Cortex of kidney (tissue), 1 donor: ENCODE measurements around the gene ABCD1.

ENCODE experiments used
- DNase-seq: peaks from one replicate; lab custom pipeline; 2025; lab: John Stamatoyannopoulos, UW

Gene ABCD1

DNA sequence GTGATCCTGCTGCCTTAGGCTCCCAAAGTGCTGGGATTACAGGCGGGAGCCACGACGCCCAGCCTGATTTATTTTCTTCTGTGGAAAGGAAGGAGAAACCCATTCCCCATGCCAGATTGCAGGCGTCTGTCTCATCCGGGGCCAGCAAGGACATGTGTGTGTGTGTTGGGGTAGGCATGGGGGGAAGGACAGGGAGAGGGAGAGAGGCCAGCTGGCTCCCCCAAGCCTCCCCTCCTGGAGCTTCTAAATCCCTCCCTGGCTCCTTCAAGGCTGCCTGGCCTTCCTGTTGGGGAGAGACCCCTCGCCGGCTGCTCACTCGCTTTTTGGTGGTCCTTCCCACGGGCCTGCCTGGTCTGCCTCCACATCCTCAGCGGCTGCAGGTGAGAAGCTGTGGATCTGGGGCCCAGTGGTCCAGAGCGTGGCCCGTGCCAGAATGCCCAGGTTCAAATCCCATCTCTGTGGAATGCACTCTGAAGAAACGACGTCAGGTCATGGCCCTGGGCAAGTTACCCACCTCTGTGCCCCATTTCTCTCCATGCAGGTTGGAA is 38.0 kb downstream of the ABCD1 start:
- no peak for DNase-seq

DNA sequence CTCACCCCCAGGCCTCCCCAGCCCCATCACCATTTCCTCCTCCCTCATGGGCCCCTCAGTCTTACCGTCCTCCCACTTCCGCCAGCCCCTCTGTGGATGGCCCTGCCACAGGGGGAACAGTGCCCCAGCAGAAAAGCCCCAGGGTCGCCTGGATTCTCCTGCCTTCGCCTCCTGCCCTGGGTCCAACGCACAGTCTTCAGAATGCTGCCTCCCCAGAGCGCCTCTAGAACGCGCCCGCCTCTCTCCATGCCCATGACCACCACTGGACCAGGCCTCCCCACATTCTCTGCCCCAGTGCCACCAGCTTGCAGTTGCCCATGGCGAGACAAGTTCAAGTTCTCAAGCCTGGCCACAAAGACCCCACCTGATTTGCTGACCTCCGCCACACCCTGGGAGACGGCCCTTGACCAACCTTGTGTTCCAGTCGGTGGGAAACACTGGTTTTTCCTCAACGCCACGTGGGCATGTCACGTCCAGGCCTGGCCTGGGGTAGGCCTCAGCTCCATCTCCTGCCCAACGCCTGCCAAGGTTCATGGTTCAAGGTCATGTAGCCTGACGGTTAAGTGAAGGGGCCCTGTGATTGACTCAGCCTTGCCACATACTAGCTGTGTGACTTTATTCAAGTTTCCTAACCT is 38.8 kb downstream of the ABCD1 start:
- DNase-seq: no peak

DNA sequence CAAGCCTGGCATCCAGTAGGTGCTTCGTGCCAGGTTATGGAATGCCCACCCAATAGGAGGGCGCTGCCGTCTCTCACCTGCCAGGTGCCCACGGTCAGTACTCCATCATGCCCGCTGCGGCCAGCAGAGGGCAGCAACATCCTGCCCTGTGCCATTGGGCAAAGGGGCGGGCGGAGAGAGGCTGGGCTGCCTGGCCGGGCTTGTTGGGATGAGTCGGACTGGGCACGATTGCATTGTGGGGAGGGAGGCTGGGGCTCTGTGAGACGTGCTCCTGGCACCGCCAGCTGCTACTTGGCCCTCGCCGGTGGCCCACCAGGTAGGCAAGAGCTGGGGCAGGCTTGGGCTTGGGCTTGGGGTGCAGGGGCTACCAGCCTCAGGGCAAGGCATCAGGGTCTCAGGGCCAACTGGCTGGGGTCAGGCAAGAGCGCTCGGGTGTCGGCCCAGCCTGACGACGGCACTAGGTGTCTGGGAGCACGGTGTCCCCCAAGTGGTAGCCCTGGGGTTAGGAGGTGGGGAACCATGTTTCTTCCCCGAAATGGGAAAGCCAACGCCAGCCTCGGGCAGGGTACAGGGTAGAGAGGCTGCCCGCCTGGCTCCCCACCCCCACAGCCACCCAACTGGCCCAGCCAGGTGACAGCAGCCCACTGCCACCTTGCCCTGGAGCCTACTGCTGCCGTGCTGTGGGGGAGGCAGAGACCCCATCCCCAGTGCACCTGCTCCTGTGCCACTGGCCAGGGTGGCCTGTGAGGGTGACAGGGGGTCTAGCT is 39.5 kb downstream of the ABCD1 start, which contains the start of gene PLXNB3:
TSS of gene PLXNB3 (plus strand) at position 261 of the 767 bp plus-strand sequence. CDS start 1,287 bp downstream, outside the sequence.
- no peak for DNase-seq

DNA sequence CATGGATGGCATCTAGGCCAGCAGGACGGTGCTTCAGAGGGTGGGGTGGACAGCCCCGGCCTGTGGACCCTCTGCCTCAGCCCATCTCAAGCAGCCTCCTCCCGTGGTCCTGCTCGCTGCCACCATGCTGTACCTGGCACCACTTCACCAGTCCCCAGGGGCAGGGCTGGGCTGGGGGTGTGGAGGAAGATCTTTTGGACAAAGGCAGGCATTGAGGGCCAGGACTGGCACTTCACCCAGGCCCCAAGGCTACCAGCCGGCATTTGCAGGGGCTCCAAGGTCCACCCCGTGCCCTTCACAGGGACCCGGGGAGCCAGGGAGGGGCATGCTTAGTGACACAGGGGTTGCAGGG is 40.1 kb downstream of the ABCD1 start:
- DNase-seq: no peak

DNA sequence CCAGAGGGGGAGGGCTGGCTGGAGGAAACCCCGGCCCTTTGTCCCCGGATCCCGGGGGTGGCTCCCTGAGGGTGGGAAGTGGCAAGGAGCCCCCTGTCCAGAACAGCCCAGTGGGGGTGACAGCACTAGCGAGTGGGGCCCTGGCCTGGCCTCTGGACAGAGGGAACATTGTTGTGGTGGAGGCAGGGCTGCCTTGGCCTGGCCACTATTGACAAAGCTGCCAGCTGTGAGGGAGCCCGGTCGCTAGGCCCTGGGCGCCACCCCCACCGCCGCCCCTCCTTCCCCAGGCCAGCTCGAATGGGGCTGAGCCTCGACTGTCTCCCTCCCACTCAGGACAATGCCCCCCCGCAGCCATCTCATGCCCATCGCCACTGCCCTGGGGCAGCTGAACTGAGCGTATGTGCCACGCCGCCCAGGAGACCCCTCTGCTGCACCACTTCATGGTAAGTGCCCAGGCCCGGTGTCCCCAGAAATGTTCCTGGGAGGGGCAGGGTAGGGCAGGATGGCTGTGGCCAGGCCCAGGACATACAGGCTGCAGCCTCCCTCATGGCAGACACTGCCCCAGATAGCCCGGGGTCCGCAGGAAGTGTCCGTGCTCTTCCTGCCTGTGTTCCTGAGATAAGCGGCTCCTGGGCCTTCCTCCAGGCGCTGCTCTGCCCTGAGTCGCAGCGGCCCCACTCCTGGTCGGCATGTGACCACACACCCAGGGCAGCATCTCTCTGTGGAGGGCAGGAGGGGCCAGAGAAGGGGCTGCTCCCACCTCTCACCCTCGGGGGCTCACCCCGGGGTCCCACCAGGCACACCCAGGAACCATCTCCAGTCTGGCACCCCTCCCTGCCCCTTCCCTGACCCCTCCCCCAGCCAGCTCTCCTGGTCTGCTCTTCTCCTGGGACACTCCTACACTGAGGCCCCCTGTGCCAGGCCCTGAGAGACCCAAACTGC is 40.8 kb downstream of the ABCD1 start:
- DNase-seq: no peak

DNA sequence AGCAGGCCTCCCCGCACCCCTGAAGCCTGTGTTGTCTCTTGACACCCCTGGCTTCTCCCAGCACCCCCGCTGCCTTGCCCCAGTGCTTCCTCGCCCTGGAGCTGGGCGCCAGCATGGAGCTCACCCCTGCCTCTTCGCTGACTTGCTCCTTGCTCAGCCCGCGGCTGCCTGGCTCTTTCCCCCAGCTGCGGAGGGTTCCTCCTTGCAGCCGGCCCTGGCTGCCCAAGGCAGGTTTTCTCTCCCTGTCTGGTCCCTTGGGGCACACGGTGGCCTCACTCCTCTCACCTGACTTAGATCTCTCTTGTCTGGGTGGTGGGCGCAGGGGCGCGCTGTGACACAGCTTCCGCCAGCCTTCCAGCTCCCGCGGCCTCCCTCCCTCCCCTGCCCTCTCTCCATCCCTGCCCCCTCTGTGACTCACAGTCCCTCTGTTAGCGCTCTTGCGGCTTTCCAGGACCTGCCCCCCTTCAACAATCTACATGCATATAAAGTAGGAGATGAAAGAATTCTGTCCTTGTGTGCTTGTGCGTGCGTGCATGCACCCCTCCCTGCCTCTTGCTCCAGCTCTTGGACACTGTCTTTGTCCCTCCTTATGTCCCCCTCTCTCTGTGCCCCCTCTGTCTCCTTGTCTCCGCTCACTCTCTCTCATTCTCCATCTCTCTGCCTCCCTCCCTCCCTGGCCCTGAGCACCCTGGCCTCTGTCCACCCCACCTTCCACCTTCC is 41.6 kb downstream of the ABCD1 start:
- DNase-seq: no peak

DNA sequence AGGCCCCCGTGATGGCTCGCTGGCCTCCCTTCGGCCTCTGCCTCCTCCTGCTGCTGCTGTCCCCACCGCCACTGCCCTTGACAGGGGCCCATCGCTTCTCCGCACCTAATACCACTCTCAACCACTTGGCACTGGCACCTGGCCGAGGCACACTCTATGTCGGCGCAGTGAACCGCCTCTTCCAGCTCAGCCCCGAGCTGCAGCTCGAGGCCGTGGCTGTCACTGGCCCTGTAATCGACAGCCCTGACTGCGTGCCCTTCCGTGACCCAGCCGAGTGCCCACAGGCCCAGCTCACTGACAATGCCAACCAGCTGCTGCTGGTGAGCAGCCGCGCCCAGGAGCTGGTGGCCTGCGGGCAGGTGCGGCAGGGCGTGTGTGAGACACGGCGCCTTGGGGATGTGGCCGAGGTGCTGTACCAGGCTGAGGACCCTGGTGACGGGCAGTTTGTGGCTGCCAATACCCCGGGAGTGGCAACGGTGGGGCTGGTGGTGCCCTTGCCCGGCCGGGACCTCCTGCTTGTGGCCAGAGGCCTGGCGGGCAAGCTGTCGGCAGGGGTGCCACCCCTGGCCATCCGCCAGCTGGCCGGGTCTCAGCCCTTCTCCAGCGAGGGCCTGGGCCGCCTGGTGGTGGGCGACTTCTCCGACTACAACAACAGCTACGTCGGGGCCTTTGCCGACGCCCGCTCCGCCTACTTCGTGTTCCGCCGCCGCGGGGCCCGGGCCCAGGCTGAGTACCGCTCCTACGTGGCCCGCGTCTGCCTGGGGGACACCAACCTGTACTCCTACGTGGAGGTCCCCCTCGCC is 42.4 kb downstream of the ABCD1 start:
- DNase-seq: no peak

DNA sequence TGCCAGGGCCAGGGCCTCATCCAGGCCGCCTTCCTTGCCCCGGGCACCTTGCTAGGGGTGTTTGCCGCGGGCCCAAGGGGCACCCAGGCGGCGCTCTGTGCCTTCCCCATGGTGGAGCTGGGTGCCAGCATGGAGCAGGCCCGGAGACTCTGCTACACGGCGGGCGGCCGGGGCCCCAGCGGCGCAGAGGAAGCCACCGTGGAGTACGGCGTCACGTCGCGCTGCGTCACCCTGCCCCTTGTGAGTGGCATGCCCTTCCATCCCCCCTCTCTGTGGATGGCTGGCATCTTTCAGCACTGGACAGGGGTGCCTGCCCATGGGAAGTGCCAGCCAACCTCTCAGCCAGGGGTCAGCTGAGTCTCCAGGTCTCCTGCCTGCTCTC is 43.0 kb downstream of the ABCD1 start:
- DNase-seq: no peak

DNA sequence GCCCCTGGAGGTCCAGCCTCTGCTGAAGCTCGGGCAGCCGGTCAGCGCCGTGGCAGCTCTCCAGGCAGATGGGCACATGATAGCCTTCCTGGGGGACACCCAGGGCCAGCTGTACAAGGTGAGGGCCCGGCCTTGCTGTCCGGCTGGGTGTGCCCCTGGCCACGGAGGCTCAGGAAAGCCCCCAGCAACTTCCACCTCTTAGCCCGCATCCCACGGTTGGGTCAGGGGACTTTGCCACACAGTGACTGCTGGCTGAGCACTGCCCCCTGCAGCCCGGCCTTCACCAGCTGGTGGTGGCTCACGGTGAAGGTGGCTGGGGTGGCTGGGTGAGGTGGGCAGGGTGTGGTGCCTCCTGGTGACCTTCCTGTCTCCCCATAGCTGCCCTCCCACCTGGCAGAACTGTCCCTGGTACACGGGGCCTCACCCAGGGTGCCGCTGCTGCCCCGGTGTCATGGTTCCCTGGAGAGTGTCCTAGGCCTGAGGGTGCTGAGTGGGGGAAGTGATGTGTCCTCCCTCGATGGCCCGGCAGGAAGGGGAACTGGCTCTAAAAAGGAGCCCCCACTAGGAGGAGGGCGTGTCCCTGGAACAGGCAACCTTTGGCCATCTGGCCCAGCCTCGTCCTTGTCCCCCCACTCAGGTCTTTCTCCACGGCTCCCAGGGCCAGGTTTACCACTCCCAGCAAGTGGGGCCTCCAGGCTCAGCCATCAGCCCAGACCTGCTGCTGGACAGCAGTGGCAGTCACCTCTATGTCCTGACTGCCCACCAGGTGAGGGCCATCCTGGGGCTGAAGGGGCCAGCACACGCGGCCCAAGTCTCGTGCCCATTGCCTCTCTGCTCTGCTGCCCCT is 43.9 kb downstream of the ABCD1 start:
- DNase-seq: no peak

DNA sequence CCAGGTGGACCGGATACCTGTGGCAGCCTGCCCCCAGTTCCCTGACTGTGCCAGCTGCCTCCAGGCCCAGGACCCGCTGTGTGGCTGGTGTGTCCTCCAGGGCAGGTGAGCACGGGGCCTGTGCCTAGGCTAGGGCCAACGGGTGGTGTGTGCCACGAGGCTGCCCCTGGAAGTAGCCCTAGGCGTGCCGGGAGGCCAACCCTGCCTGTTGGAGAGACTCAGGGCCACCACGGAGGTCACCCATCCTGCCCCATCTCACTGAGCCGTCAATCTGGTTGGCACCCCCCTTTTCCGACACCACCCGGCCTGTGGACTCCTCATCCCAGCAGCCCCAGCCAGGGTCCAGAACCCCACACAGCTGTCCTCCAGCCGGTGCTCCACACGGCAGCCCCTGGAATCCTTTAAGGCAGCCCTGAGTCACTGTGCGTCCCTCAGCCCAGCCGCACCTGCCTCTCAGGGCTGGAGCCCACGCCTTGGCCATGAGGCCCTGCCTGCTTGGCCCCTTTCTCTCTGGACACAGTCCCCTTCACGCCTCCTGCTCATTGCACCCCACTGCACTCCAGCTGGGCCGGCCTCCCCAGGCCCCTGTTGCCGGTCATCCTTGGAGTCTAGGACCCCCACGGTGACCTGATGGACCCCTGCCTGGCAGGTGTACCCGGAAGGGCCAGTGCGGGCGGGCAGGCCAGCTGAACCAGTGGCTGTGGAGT is 44.7 kb downstream of the ABCD1 start:
- DNase-seq: no peak

DNA sequence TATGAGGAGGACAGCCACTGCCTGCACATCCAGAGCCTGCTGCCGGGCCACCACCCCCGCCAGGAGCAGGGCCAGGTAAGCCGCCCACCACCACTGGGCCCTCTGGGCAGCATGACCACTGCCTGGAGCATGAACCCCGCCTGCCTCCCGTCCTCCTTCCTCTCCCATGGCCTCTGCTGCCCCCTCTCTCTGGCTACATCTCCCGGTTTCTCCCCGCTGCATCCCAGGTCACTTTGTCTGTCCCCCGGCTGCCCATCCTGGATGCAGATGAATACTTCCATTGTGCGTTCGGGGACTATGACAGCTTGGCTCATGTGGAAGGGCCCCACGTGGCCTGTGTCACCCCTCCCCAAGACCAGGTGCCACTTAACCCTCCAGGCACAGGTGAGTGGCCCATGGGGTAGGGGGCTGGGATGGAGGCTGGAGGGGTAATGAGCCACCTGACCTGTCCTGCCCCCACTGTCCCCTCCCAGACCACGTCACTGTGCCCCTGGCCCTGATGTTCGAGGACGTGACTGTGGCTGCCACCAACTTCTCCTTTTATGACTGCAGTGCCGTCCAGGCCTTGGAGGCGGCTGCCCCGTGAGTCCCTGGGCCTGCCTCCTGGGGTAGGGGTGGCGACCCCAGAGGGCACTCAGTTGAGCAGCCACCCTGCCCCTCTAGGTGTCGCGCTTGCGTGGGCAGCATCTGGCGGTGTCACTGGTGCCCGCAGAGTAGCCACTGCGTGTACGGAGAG is 45.4 kb downstream of the ABCD1 start:
- no peak for DNase-seq

DNA sequence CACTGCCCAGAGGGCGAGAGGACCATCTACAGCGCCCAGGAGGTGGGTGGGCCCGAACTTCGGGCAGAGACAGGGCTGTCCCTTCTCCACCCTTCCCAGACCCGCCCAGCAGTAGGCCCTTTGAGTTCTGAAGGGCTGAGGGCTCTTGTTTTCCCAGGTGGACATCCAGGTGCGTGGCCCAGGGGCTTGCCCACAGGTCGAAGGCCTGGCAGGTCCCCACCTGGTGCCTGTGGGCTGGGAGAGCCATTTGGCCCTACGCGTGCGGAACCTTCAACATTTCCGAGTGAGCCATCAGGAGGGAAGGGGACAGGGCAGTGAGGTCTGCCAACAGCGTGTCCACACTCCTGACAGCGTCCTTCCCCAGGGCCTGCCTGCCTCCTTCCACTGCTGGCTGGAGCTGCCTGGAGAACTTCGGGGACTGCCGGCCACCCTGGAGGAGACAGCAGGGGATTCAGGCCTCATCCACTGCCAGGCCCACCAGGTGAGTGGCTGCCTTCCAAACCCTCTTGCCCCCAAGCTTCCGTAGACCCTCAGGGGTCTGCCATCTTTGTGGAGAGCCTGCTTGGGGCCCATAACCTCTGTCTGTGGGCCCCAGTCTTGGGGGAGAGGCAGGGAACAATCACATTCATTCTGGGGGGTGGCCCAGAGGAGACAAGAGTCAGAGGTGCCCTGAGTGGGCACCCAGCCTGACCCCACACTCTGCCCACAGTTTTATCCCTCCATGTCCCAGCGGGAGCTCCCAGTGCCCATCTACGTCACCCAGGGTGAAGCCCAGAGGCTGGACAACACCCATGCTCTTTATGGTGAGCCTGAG is 46.2 kb downstream of the ABCD1 start:
- DNase-seq: no peak

DNA sequence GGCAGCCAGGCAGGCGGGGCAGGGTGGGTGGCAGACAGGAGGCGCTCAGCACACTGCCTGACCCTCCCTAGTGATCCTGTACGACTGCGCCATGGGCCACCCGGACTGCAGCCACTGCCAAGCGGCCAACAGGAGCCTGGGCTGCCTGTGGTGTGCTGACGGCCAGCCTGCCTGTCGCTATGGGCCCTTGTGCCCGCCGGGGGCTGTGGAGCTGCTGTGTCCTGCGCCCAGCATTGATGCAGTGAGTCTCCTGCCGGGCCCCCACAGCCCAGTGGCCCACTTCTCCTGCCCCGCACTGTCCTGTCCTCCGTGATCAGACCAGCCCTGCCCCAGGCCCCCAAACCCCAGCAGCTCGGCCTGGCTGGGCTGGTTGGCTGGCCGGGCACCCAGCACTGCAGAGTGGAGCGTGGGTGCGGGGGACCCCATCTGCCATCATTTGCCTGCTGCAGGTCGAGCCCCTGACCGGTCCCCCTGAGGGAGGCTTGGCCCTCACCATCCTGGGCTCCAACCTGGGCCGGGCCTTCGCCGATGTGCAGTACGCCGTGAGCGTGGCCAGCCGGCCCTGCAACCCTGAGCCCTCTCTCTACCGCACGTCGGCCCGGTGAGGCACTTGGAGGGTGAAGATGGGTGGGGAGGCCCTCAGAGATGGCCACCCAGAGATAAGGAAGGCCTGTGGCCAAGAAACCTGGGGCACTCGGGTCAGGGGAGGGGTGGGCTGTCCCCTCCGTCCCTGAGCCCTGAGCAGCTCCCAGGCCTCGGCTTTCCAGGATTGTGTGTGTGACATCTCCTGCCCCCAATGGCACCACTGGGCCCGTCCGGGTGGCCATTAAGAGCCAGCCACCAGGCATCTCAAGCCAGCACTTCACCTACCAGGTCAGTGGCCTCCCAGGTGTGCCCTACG is 47.0 kb downstream of the ABCD1 start:
- DNase-seq: no peak

DNA sequence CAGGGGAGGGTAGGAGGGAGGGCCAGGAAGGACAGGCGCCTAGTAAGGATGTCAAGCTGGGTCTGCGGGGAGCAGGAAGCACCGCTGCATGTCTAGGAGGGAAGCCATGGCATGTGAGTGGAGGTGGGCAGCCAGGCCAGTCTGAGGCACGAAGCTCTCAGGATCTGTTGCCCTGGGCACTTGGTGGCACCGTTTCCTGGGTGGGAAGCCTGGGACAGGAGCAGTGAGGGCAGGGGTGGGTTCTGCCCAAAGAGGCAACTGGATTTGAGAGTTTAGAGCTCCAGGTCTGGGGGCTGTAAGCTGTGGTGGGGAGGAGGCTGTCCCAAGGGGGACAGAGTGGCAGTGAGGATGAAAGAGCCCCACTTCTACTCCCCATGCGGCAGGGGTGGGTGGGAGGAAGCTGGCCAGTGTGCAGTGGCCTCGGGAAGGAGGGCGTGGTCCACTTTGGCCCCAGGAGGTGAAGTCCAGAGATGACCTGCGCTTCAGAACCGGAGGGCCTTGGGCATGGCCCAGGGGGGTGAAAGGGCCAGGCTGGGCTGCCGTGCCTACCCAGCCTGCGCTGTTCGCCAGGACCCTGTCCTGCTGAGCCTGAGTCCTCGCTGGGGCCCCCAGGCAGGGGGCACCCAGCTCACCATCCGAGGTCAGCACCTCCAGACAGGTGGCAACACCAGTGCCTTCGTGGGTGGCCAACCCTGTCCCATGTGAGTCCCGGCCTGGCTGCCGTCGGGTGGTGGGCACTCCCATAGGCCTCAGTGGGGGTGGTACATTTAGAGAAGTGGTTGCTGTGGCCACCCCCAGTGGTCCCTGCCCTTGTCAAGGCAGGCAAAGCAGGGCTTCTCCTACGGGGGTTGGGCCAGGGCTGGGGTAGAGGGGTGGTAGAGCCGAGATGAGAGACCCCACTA is 47.9 kb downstream of the ABCD1 start:
- no peak for DNase-seq

DNA sequence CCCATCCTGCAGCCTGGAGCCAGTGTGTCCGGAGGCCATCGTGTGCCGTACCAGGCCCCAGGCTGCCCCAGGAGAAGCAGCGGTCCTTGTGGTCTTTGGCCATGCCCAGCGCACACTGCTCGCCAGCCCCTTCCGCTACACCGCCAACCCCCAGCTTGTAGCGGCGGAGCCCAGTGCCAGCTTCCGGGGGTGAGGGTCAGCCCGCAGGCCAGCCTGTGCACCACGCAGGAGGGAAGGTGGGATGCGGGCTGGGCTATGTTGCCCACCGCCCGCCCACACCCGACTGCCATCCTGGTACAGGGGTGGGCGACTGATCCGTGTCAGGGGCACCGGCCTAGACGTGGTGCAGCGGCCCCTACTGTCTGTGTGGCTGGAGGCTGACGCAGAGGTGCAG is 48.6 kb downstream of the ABCD1 start:
- no peak for DNase-seq
